ENCODE measurements around the gene GTF3C5. TPM values are rescaled to one million over a fixed set of nuclear protein-coding genes. Genes with fewer than 3 reads are reported as not detected.

The GTF3C5 gene
- total RNA-seq, 1 donor from 2014 or later, result 25.9 TPM

DNA sequence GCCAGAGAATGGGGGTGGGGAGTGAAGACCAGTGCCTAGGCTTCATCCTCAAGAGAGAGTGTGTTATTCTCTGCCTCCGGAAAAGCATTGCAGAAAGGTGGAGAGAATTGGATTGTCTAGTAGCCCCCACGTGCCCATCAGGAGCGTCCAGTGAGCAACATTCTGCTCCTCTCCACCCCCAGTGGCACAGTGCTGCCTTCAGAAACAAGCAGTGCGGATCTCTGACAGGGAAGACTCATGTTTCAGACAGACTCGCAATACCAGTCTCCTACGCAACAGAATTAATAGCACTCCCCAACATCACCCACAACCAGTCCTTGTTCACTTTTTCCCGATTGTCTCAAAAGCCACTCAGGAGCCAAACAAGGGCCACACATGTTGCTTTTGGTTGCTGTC lies 16.1 kb downstream of the GTF3C5 start:
- intact Hi-C loops (cut with DNase I), result no loop called here
- Histone ChIP-seq H3K4me3 (no peak overlapping the region), H3K27me3 (no peaks in the 10 kb centered on the region), H3K4me1 (no peaks in the 10 kb centered on the region), H3K9me3 (no peaks in the 10 kb centered on the region), H3K36me3 (peaks cover 85 to 88% of the 10 kb centered on the region in 2 donors), H3K27ac (no peak overlapping the region)
- no peak for DNase-seq (ENCODE audit: low spot score in 2 of 2)
- TF ChIP-seq, protein P1, sequence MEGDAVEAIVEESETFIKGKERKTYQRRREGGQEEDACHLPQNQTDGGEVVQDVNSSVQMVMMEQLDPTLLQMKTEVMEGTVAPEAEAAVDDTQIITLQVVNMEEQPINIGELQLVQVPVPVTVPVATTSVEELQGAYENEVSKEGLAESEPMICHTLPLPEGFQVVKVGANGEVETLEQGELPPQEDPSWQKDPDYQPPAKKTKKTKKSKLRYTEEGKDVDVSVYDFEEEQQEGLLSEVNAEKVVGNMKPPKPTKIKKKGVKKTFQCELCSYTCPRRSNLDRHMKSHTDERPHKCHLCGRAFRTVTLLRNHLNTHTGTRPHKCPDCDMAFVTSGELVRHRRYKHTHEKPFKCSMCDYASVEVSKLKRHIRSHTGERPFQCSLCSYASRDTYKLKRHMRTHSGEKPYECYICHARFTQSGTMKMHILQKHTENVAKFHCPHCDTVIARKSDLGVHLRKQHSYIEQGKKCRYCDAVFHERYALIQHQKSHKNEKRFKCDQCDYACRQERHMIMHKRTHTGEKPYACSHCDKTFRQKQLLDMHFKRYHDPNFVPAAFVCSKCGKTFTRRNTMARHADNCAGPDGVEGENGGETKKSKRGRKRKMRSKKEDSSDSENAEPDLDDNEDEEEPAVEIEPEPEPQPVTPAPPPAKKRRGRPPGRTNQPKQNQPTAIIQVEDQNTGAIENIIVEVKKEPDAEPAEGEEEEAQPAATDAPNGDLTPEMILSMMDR (IDR thresholded peaks at IDR 0.05), result no peak

DNA sequence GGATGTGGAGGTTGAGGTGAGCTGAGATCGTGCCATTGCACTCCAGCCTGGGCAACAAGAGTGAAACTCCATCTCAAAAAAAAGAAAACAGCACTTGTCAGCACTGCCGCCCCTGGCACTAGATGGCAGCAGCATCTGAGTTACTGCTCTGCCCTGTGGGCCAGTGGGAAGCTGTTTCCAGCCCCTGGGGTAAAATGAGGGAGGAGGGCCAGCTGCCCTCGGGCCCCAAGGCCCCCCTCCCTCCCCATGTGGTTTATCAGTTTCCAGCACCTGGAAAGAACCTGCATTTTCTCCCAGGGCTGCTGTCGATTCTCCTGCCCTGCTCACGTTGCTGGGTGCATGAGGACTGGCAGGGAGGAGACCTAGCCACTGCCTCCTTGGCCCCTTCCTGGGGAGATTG lies 17.8 kb downstream of the GTF3C5 start:
- TF ChIP-seq, protein P1 (IDR thresholded peaks at IDR 0.05), result peak in 1 of 3 experiments; percentile 6
- H3K9me3 ChIP-seq, result no peaks in the 10 kb centered on the region
- H3K27me3 ChIP-seq, result no peaks in the 10 kb centered on the region
- no peak for DNase-seq (ENCODE audit: low spot score in 2 of 2)
- H3K36me3 ChIP-seq, result peaks cover 75 to 86% of the 10 kb centered on the region in 2 donors
- no peak overlapping the region for H3K4me3 ChIP-seq
- intact Hi-C loops (cut with DNase I), result no loop called here
- H3K27ac ChIP-seq, result no peak overlapping the region
- H3K4me1 ChIP-seq, result no peaks in the 10 kb centered on the region

DNA sequence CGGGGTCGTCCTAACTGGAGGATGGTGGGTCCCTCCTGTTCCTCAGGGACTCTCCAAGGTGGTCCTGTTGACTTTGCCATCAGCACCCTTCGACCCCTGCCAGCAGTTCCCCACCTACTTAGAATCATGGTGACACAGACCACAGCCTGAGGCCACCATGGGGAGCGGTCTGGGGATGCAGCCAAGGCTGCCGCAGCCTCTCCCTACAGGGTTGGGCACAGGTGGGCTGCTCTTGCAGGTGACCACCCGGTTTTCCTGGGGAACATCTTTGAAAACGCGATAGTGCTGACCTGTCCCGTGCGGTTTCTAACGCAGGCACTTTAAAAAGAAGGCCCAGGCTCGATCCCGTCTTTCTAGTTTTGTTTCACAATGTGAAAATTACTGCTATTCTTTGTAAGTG lies 18.2 kb downstream of the GTF3C5 start:
- TF ChIP-seq, protein P1 (IDR thresholded peaks at IDR 0.05), result no peak
- Histone ChIP-seq H3K36me3 (peaks cover 71 to 86% of the 10 kb centered on the region in 2 donors), H3K27ac (no peak overlapping the region), H3K27me3 (no peaks in the 10 kb centered on the region), H3K9me3 (no peaks in the 10 kb centered on the region), H3K4me1 (no peaks in the 10 kb centered on the region), H3K4me3 (no peak overlapping the region)
- DNase-seq (ENCODE audit: low spot score in 2 of 2), result no peak
- intact Hi-C loops (cut with DNase I), result no loop called here

DNA sequence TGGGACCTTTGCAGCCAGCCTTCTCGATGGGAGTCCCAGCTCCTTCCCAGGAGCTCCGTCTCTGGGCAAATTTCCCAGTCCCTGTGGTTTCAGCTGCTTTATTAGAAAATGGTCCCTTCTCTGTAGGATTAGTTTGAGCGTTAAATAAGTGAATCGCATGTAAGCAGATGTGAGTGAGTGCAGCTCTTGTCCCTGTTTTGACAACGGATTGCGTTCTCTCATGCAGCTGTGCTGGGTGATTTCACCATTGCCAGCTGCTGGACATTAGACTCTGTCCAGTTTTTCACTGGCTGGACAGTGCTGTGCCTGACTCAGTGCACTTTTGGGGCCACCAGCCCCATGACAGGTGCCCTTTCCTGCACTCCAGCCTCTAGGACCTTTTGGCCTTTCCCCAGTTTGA lies 19.3 kb downstream of the GTF3C5 start:
- TF ChIP-seq, protein P1 (IDR thresholded peaks at IDR 0.05), result no peak
- intact Hi-C loops (cut with DNase I), result no loop called here
- no peaks in the 10 kb centered on the region for H3K9me3 ChIP-seq
- no peaks in the 10 kb centered on the region for H3K27me3 ChIP-seq
- H3K27ac ChIP-seq, result no peak overlapping the region
- no peak for DNase-seq (ENCODE audit: low spot score in 2 of 2)
- H3K36me3 ChIP-seq, result peaks cover 63 to 82% of the 10 kb centered on the region in 2 donors
- no peaks in the 10 kb centered on the region for H3K4me1 ChIP-seq
- no peak overlapping the region for H3K4me3 ChIP-seq

DNA sequence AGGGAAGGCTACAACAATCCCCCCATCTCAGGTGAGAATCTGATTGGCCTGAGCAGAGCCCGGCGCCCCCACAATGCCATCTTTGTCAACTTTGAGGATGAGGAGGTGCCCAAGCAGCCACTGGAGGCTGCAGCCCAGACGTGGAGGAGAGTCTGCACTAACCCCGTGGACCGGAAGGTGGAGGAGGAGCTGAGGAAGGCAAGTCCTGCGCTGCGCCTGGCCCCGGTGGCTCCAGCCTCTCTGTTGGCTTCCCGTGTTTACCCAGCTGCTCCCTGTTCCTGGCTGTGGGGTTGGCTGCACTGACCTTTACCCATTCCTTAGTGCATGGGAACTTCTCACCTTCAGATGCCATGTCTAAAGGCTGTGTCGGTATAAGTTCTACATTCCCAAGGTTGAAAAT lies 20.0 kb downstream of the GTF3C5 start:
- H3K27ac ChIP-seq, result no peak overlapping the region
- H3K27me3 ChIP-seq, result no peaks in the 10 kb centered on the region
- no peak overlapping the region for H3K4me3 ChIP-seq
- H3K9me3 ChIP-seq, result no peaks in the 10 kb centered on the region
- DNase-seq (ENCODE audit: low spot score in 2 of 2), result no peak
- H3K4me1 ChIP-seq, result no peaks in the 10 kb centered on the region
- peaks cover 62 to 82% of the 10 kb centered on the region in 2 donors for H3K36me3 ChIP-seq
- intact Hi-C loops (cut with DNase I), result no loop called here
- TF ChIP-seq, protein P1 (IDR thresholded peaks at IDR 0.05), result no peak

DNA sequence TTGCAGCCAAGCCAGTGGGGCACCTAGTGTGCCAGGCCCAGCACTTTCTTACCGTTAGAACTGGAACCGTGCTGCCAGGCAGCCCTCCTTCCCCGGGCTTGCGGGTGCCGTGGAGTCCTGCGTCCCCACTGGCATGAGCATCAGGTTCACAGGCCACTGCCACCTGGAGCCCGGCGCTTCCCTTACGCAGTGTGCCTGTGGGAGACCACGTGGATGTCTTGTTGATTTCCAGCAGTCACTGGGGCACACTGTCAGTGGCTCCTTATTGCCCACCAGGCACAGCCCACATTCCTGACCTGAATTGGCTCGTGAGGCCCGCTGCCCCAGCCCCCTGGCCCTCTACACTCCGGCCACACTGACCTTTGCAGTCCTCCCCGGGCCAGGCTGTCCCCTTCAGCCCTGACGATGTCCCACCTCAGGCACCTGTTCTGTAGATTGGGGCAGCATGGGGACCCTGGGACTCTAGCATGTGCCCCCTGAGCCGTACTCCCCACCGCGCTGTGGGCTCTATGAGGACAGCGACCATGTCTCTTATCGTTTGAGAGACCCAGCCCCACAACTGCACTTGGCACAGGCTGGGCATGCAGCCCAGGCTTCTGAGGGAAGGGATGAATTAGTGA lies 20.6 kb downstream of the GTF3C5 start:
- DNase-seq (ENCODE audit: low spot score in 2 of 2), result peak in 1 of 2 donors; percentile 56
- no peaks in the 10 kb centered on the region for H3K9me3 ChIP-seq
- intact Hi-C loops (cut with DNase I), result no loop called here
- H3K36me3 ChIP-seq, result peaks cover 63 to 82% of the 10 kb centered on the region in 2 donors
- TF ChIP-seq, protein P1 (IDR thresholded peaks at IDR 0.05), result no peak
- no peak overlapping the region for H3K27ac ChIP-seq
- H3K27me3 ChIP-seq, result no peaks in the 10 kb centered on the region
- H3K4me3 ChIP-seq, result no peak overlapping the region
- H3K4me1 ChIP-seq, result no peaks in the 10 kb centered on the region

Measured in ascending aorta (tissue), 2 donors.